ENCODE results near the gene PRMT7.
A peak's percentile ranks its signal among the peaks of the same experiment; 100 is the strongest.

- TF ChIP-seq, protein P1, sequence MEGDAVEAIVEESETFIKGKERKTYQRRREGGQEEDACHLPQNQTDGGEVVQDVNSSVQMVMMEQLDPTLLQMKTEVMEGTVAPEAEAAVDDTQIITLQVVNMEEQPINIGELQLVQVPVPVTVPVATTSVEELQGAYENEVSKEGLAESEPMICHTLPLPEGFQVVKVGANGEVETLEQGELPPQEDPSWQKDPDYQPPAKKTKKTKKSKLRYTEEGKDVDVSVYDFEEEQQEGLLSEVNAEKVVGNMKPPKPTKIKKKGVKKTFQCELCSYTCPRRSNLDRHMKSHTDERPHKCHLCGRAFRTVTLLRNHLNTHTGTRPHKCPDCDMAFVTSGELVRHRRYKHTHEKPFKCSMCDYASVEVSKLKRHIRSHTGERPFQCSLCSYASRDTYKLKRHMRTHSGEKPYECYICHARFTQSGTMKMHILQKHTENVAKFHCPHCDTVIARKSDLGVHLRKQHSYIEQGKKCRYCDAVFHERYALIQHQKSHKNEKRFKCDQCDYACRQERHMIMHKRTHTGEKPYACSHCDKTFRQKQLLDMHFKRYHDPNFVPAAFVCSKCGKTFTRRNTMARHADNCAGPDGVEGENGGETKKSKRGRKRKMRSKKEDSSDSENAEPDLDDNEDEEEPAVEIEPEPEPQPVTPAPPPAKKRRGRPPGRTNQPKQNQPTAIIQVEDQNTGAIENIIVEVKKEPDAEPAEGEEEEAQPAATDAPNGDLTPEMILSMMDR (conservative IDR thresholded peaks at IDR 0.05): peak; percentile 28; the same call in 1 of the 2 replicates
- TF ChIP-seq EZH2 (IDR thresholded peaks at IDR 0.05; ENCODE audit: low read depth): no peak
Measured at GRCh38 chr16:68310774-68311511, at the start of gene PRMT7, which contains the start of gene SLC7A6OS.
